LNCaP clone FGC (cell line): Measurements from ENCODE around the gene INPP4B.

Experiments
- DNase-seq: peaks from one replicate; pipeline ENCODE4 v3.0.0-alpha.2; 2011; ENCODE audit warnings: low read depth
- H3K4me3 ChIP-seq: 2 replicates; pipeline ENCODE4 v1.5.1; 2011; ENCODE audit warnings: mild to moderate bottlenecking, low read depth, low read length, control low read depth
- CTCF ChIP-seq: IDR thresholded peaks from 2 replicates; pipeline ENCODE4 v1.5.1; 2012; ENCODE audit warnings: mild to moderate bottlenecking; ENCODE audit not compliant: control insufficient read depth, insufficient read depth; ENCODE audit errors: extremely low read depth

Gene INPP4B

GRCh38 chr4:142474398-142475087 lies 371.6 kb downstream of the INPP4B start:
- no peak overlapping the region for H3K4me3 ChIP-seq
- TF ChIP-seq CTCF, result no peak
- no peak for DNase-seq

- H3K4me3 ChIP-seq, result no peak overlapping the region
- no peak for DNase-seq
- no peak for TF ChIP-seq CTCF
Measured at GRCh38 chr4:142473960-142474338, 372.2 kb downstream of the INPP4B start.

- no peak for DNase-seq
- H3K4me3 ChIP-seq, result no peak overlapping the region
- no peak for TF ChIP-seq CTCF
Measured at GRCh38 chr4:142473218-142473959, 372.7 kb downstream of the INPP4B start.

GRCh38 chr4:142467088-142467487 lies 379.0 kb downstream of the INPP4B start:
- H3K4me3 ChIP-seq, result no peak overlapping the region
- no peak for TF ChIP-seq CTCF
- no peak for DNase-seq

- DNase-seq, result no peak
- H3K4me3 ChIP-seq, result no peak overlapping the region
- no peak for TF ChIP-seq CTCF
Measured at GRCh38 chr4:142465526-142465925, 380.6 kb downstream of the INPP4B start.

- H3K4me3 ChIP-seq, result no peak overlapping the region
- no peak for TF ChIP-seq CTCF
- no peak for DNase-seq
Measured at GRCh38 chr4:142463206-142463605, 382.9 kb downstream of the INPP4B start.
